Measurements from ENCODE around the gene CELA2A. TPM values are rescaled to one million over a fixed set of nuclear protein-coding genes. Genes with fewer than 3 reads are reported as not detected.
A peak's percentile ranks its signal among the peaks of the same experiment; 100 is the strongest.

Gene CELA2A
- total and polyA plus RNA-seq, 9 of the 15 experiments (the other 6 are each of a cell fraction or from before 2014, with no cell fraction given), result 0.62 TPM; not detected in 8

- Histone ChIP-seq H3K4me2 (ENCODE audit: insufficient read depth, low read length) (0 out of 2 replicates have a peak overlapping the region, but pooled peaks have one; percentile 2), H3K27ac (ENCODE audit: extremely low read depth, low read depth, low read length) (no peak overlapping the region), H3K9me3 (replicated peaks; ENCODE audit: control insufficient read depth, insufficient read depth, low read depth, low read length) (no peaks in the 10 kb centered on the region), H3K9me1 (ENCODE audit: control insufficient read depth, insufficient read depth, low read length) (no peaks in the 10 kb centered on the region), H2AFZ (ENCODE audit: low read depth, low read length) (peak overlapping the region; percentile 67), H4K20me1 (replicated peaks; ENCODE audit: control insufficient read depth, insufficient read depth, low read length) (no peaks in the 10 kb centered on the region), H3K4me1 (replicated peaks in 1 of 2; ENCODE audit: control insufficient read depth in 2 of 2, insufficient read depth in 2 of 2, low read length in 2 of 2) (peaks cover 7 to 16% of the 10 kb centered on the region in 2 experiments; a peak in 4 of 5 replicates), H3K79me2 (ENCODE audit: control insufficient read depth, insufficient read depth, low read length) (no peaks in the 10 kb centered on the region), H3K9ac (ENCODE audit: insufficient read depth in 1 of 2, low read depth in 2 of 2, low read length in 2 of 2) (peak overlapping the region in 1 of 2 experiments; percentile 68; a peak in 2 of 4 replicates), H3K36me3 (ENCODE audit: control insufficient read depth, insufficient read depth, low read length) (no peaks in the 10 kb centered on the region), H3K27me3 (ENCODE audit: control insufficient read depth in 2 of 2, insufficient read depth in 2 of 2, low read length in 2 of 2) (no peaks in the 10 kb centered on the region), H3K4me3 (no peak overlapping the region)
- intact Hi-C loops (cut with micrococcal nuclease) (no loop called here), in situ Hi-C loops (cut with MboI) (no loop called here)
- peak; percentile 87 for ATAC-seq
- DNase-seq (ENCODE audit: extremely low read depth in 1 of 4, low spot score in 3 of 4), result peak; percentile 73 to 81 (median 76)
- peak; percentile 42 for FAIRE-seq
- BruUV-seq (replicated peaks), result no TSS peak
- POLR2A ChIA-PET, result interaction anchor here (0.6 to 2.2 kb wide), 4 partner anchors 13 to 284 kb away, joined by 3 to 12 read pairs (median 3); no protein-coding TSS in a partner anchor
- CTCF ChIA-PET (ENCODE audit: low intra/inter-chr PET ratio), result interaction anchor here (0.6 kb wide), 1 partner anchor 12 kb away, joined by 3 read pairs; the partner anchor contains the start of gene CELA2A
- 43% methylated on average over 17 of the region's 17 CpGs for WGBS (ENCODE audit: insufficient coverage, low coverage, missing lambda C conversion rate)
- TF ChIP-seq ZNF785 (CRISPR knock-in tag; IDR thresholded peaks at IDR 0.05), result no peak
- TF ChIP-seq HMGN3 (IDR thresholded peaks at IDR 0.05; ENCODE audit: borderline replicate concordance, extremely low read depth, insufficient read length, low read depth, low read length), result peak; percentile 45
- peak; percentile 96 for TF ChIP-seq CBX1 (IDR thresholded peaks at IDR 0.05; ENCODE audit: low read depth)
- TF ChIP-seq ZNF146 (CRISPR knock-in tag; IDR thresholded peaks at IDR 0.05; ENCODE audit: unreplicated experiment), result no peak
- TF ChIP-seq MAX (CRISPR knock-in tag; IDR thresholded peaks at IDR 0.05), result peak; percentile 98
- 0 out of 2 replicates have a peak, but pooled peaks have one; percentile 20 for TF ChIP-seq FOXP4 (CRISPR knock-in tag; IDR thresholded peaks at IDR 0.05; ENCODE audit: borderline replicate concordance)
- TF ChIP-seq ZNF644 (tag; IDR thresholded peaks at IDR 0.05; ENCODE audit: low read depth), result no peak
- 0 out of 2 replicates have a peak, but pooled peaks have one; percentile 19 for TF ChIP-seq THAP12 (CRISPR knock-in tag; IDR thresholded peaks at IDR 0.05)
- peak; percentile 57; the same call in 1 of the 2 replicates for TF ChIP-seq CEBPG (CRISPR knock-in tag; IDR thresholded peaks at IDR 0.05)
- TF ChIP-seq CEBPG (tag; conservative IDR thresholded peaks at IDR 0.05 in 1 of 2, IDR thresholded peaks at IDR 0.05 in 1 of 2), result no peak
- no peak for TF ChIP-seq ZSCAN32 (CRISPR knock-in tag; IDR thresholded peaks at IDR 0.05)
- TF ChIP-seq BCOR (IDR thresholded peaks at IDR 0.05), result peak; percentile 99
- TF ChIP-seq RBFOX2 (IDR thresholded peaks at IDR 0.05; ENCODE audit: low read depth, low read length), result peak; percentile 56
- TF ChIP-seq GABPB1 (CRISPR knock-in tag; IDR thresholded peaks at IDR 0.05), result peak; percentile 46; the same call in 1 of the 2 replicates
- TF ChIP-seq ADNP (tag; IDR thresholded peaks at IDR 0.05), result peak; percentile 100
- TF ChIP-seq ZNF695 (CRISPR knock-in tag; IDR thresholded peaks at IDR 0.05), result no peak
- no peak for TF ChIP-seq COPS2 (conservative IDR thresholded peaks at IDR 0.05)
Measured at GRCh38 chr1:15444468-15445389, 11.8 kb upstream of the CELA2A start.

All from K562 (cell line).